Raji (cell line): ENCODE results near the gene PTRH2.

Experiments used
- POLR2A ChIP-seq: IDR thresholded peaks from 2 replicates; pipeline ENCODE4 v1.6.1; 2011; ENCODE audit warnings: low read depth, low read length, control low read depth; ENCODE audit not compliant: insufficient read depth

Gene PTRH2

DNA sequence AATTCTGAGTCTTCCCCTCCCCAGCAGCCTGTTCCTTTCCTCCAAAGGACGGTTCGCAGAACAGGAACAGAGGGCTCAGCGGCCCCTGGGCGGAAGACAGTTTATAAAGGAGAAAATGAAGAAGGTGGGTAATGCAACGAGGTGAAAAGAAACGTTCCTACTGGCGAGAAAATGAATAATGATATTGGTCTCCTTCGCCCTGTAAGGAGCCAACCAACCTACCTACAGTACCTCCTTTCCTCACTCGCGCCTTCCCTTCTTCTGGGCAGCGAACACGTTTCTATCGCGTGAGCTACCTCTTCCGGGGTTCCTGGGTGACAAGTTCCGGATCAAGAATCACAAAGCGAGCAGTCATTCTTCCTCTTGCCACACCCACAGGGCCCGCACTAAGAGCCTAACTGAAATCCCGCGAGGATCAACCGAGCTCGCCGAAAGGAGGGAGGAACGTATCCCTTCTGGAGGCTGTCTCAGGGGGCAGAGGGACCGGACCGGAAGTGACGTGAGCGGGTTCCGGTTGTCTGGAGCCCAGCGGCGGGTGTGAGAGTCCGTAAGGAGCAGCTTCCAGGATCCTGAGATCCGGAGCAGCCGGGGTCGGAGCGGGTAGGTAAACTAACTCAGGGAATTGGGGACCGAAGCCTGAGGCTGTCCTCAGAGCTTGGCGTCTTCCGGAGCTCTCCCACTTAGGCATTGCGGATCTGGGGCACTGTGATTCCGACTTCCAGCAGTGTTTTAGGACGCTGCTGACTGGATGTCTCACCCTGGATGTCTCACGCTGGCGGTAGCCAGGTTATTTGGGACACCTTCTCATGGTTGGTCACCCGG, at the start of gene PTRH2, which contains the start of gene VMP1:
Gene PTRH2, minus strand, starts transcription at position 282 of the 822 bp plus-strand sequence. CDS start 9,452 bp downstream, outside the sequence.
Gene VMP1, plus strand, starts transcription at position 506 of the 822 bp plus-strand sequence. CDS start 23,793 bp downstream, outside the sequence.
- TF ChIP-seq POLR2A = peak; percentile 96

DNA sequence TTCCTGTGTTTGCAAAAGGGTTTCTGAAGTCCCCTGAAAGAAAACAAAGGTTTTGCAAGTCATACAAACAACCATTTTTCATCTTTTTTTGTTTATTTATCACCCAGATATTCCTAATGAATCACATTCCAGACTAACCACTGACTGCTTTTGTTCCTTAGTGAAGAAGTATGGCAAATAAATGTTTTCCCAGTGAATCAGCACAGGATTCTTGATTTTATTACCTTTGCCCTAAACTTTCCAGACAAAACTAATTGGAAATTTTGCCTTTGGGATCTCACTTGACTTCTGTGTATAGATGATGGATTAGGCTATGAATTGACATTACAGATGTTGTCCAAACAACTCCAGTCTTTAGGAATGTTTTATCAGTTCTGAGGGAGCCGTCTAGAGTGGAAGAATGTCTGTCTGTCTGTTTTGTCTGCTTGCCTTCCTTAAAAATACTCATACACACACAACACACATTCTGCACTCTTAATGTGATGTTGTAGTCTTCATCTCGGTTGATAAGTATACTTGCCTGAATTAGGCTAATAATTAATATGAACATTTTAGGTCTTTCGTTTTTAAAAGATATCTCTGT, 49.1 kb upstream of the PTRH2 start:
- no peak for TF ChIP-seq POLR2A

DNA sequence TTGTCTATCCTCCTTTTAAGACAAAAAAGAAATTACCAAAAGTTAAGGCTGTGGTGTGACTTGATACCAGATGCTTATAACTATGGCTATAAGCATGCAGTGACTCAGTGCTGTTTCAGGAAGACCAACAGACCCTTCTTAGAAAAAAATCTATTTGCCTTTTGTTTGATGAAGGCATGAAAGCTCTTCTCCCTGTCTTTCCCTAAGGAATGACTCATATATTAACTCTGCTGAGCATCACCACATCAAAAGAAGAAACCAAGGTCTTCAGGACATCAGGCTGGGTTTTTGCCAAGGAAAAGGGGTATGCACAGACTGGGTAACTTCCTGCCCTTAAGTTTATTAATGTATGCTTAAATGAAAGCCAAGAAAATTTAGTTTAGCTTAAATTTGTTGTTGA, 47.3 kb upstream of the PTRH2 start:
- no peak for TF ChIP-seq POLR2A

DNA sequence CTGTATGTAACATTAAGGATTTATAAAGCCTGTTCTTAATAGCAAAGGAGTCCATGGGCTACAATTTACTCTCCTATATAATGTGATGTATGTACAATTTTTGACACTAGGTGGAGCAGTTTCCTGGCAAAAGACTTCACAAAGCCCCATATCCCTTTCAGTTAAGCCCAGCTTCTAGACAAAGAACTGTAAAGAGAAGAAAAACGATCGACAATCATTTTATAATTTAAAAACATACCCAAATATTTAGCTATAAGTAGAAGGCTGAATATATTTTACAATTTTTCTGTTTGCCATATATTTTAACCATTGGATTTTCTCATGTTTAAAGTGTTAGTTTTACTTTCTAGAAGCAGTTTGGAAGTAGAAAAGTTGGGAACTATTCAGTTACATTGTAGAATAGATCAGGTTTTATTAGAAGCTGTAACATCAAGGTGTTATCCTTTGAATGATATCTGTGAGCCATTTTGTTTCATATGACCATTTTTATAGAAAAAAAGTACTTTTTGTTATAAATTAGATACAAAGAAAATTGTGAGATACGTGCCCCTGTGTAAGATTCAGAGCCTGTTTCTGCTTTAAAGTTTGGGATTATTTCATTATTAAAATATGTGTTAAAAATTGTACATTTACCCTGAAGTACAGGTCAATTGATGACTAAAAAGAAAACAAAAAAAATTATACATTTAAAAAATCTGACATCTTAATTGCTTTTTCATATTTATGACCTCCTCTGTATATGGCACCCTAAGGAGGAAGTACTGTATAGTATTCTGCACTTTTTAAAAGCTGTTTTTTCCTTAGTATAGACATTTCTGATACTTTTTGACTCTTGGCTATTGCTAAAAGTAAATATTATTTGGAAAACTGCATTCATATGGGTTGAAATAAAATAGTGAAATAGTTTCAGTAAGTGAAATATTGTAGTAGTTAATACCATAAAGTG, 46.6 kb upstream of the PTRH2 start:
- no peak for TF ChIP-seq POLR2A

DNA sequence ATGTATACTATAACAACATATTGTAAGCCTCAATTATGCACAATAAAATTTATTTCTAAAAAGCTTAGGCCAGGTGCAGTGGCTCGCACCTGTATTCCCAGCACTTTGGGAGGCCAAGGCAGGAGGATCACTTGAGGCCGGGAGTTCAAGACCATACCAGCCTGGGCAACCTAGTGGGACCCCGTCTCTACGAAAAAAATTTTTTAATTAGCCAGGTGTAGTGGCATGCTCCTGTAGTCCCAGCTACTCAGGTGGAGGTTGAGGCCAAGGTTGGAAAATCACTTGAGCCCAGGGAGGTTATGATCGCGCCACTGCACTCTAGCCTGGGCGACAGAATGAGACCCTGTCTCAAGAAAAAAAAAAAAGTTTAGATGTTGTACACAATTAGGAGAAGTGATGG, 45.7 kb upstream of the PTRH2 start:
- no peak for TF ChIP-seq POLR2A

DNA sequence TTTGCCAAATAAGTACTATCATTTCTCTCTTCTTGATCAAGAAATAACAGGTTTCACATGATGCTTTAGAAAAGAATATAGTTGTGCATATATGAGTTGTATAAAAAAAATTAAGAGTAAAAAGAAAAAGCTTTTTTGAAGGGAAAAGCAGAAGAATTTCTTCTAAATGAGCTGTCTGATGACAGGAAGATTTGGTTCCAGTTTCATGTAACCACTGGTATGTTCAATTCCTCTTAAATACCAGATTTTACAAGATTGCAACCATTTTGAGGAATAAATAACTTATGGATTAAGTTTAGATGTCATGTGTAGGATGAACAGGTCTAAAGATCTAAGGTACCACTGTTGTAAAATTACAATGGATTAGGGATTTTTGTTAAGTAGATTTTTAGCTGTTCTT, 45.2 kb upstream of the PTRH2 start:
- no peak for TF ChIP-seq POLR2A

DNA sequence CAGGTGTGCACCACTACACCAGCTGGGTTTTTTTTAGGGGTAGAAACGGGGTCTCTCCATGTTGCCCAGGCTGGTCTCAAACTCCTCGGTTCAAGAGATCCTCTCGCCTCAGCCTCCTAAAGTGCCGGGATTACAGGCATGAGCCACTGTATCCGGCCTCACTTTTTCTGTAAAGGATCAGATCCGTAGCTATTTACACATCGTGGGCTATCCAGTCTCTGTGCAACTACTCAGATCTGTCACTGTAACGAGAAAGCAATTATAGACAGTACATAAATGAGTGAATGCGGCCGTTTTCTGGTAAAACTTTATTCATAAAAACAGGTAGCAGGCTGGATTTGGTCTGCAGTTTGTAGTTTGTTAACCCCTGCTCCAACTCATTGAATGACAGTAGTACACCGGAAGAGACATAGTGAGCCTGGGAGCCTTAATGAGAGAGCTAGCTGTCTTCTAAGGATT, 44.8 kb upstream of the PTRH2 start:
- no peak for TF ChIP-seq POLR2A

DNA sequence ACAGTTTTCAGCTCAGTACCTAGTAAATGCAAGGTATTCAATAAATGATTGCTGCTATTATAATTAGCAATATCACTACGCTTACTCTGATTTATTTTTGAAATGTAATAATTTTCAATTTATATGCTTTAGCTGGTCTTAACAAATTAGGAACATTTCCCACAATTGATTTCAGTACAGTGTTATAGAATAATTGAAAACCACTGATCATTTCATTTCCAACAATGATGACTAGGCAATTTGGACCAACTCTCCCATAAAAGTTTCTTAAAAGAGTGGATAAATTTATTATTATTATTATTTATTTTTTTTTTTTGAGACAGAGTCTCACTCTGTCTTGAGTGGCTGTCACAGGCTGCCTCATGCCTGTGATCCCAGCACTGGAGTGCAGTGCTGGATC, 41.4 kb upstream of the PTRH2 start:
- TF ChIP-seq POLR2A = no peak

DNA sequence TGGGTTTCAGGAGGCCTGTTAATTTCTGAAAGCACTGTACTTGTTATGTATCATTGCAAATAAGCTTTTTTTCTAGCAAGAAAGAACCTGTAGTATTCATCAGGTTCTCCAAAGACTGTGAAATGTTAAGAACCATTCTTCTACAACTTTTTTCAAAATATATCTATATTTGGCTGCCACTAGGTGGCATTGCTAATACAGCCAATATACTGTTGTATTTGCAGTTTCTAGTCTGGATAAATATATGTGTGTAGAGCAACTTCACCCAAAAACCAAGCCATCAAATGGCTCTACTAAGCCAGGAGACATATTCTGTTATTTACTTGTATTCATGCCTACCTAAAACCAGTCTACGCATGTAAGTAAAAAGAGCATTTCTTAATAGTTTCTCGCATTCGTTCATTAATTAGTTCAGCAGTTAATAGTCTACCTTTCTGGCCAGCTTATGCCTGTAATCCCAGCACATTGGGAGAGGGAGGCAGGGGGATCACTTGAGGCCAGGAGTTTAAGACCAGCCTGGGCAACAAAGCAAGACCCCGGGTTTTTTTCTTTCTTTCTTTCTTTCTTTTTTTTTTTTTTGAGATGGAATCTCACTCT, 39.7 kb upstream of the PTRH2 start:
- TF ChIP-seq POLR2A = no peak

DNA sequence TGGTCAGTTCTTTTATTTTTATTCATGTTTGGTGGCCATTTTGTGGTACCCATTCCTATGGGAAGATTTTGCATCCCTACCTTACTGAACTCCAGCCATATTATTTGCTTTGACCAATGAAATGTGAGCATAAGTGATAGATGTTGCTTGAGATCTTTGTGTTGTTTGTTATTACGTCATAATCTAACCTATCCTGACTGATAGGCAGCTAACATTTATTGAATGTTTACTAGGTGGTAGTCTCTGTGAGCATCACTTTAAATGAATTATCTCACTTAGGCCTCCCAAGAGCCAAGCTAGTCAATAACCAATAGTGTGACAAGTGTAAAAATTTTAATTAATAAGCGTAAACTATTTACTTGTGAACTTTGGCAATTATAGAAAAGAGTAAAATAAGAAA, 37.8 kb upstream of the PTRH2 start:
- TF ChIP-seq POLR2A = no peak

DNA sequence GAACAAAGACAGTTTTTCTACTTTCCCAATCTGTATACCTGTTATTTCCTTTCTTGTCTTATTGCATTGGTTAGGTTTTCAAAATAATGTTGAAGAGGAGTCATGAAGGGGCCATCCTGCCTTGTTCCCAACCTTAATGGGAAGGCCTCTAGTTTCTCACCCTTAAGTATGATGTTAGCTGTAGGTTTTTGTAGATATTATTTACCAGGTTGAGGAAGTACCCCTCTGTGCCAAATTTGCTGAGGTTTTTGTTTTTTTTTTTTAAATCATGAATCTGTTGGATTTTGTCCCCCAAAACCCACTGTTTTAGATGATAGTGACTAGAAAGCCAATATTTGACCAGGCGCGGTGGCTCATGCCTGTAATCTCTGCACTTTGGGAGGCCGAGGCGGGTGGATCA, 36.6 kb upstream of the PTRH2 start:
- TF ChIP-seq POLR2A = no peak

DNA sequence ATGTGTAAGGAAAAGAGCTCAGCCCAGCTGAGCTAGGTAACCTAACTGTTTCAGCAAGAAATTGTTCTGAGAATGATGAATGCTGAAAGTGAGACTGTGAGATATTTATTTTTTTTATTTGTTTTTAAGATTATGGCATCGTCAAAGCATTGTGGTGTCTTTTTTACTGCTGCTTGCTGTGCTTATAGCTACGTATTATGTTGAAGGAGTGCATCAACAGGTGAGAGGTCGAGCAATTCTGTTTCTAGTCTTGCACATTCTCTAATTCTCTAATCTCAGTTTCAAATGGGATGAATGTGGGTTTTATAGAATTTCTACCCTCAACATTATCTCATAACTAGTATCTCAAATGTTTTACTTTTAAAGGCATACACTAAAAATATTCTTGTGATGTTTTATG, 30.1 kb upstream of the PTRH2 start:
- TF ChIP-seq POLR2A = no peak

DNA sequence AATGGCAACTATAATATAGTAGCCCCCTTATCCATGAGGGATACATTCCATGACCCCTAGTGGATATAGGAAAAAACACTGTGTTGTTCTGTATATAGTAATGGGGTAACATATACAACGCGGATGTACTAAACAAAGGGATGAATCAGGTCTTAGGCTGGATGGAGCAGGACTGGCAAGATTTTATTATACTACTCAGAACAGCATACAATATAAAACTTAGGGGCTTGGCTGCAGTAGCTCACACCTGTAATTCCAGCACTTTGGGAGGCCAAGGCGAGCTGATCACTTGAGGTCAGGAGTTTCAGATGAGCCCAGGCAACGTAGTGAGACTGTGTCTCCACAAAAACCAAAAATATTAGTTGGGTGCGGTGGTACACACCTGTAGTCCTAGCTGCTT, 27.0 kb upstream of the PTRH2 start:
- no peak for TF ChIP-seq POLR2A

DNA sequence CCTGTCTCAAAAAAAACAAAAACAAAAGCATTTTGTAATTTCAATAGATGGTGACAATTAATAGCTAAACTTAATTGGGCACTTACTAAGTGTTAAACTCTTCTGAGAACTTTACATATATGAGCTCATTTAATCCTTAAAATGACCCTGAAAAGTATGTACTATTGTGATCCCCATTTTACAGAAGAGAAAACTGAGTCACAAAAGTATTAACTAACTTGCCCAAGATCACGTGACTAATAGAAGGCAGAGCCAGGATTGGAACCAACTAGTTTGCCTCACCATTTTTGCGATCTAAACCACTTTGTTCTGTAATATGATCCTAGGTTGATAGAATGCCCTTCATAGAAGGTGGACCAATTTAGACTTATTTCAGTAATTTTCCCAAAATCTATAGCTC, 26.5 kb upstream of the PTRH2 start:
- no peak for TF ChIP-seq POLR2A

DNA sequence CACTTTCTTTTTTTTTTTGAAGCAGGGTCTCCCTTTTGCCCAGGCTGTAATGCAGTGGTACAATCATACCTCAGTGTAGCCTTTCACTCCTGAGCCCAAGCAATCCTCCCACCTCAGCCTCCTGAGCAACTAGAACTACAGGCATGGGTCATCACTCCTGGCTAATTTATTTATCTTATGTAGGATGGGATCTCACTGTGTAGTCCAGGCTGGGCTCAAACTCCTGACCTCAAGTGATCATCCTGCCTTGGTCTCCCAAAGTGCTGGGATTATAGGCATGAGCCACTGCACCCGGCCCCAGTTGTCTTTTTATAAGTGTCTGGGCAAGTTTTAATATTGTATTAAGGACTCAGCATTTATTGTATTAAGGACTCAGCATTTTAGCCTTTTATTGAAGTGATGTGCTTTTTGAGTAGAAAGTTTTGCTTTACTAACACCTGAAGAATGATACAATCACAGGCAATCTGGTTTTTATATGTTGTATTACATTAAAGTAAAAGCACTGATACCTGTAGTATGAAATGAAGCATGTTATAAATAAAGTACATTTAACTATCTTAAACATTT, 23.1 kb upstream of the PTRH2 start:
- no peak for TF ChIP-seq POLR2A
